ENCODE results near the gene FARP1. TPM values are rescaled to one million over a fixed set of nuclear protein-coding genes. Genes with fewer than 3 reads are reported as not detected.

Gene FARP1
- total RNA-seq, 4 donors from 2014 or later: 11.0 to 27.2 (median 13.6) TPM

DNA sequence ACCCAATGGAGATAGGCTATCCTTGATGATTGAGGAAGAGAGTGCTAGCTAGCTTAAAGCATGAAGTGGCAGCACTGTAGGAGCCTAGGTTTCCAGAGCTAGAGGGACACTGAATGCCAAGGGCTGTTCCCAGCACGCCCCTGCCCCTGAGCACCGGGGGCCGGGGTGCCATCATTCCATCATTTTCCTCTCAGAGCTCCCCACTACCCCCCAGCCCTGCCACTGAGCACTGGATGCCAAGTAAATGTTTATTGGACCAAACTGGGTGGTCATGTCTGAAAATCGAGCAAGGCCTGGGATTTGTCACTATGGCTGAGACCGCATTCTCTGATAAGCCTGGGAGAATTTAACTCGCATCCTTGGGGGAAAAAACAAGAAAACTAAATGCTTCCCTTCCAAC, 291.2 kb downstream of the FARP1 start:
- Histone ChIP-seq H3K9me3 (no peaks in the 10 kb centered on the region), H3K4me1 (no peaks in the 10 kb centered on the region), H3K27me3 (no peaks in the 10 kb centered on the region), H3K27ac (no peak overlapping the region), H3K36me3 (peaks cover 16% of the 10 kb centered on the region), H3K4me3 (no peak overlapping the region)
- no peak for DNase-seq (ENCODE audit: low spot score in 2 of 2)
- 96% methylated on average over 6 of the region's 6 CpGs for WGBS
- TF ChIP-seq EP300 (IDR thresholded peaks at IDR 0.05): no peak
- no peak for TF ChIP-seq POLR2AphosphoS5 (IDR thresholded peaks at IDR 0.05)
- TF ChIP-seq POLR2A (IDR thresholded peaks at IDR 0.05): no peak
- no peak for TF ChIP-seq CTCF (IDR thresholded peaks at IDR 0.05)

DNA sequence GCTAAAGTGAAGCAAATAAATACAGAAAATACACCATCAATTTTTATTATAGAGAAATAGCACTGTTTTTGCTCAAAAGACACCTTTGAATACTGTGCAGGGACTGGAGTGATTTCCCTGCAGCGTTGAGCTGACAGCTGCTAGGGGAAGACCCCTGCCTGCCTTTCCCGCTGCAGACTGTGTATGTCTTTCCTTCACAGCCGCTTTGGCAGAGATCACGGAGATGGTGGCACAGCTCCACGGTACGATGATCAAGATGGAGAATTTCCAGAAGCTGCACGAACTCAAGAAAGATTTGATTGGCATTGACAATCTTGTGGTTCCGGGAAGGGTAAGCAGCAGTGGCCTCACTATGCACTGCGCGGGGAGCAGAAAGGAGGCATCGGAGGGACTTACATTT, 292.5 kb downstream of the FARP1 start:
- DNase-seq (ENCODE audit: low spot score in 2 of 2): no peak
- Histone ChIP-seq H3K4me1 (no peaks in the 10 kb centered on the region), H3K27me3 (no peaks in the 10 kb centered on the region), H3K4me3 (no peak overlapping the region), H3K36me3 (peaks cover 29% of the 10 kb centered on the region), H3K27ac (no peak overlapping the region), H3K9me3 (no peaks in the 10 kb centered on the region)
- TF ChIP-seq POLR2A (IDR thresholded peaks at IDR 0.05) (no peak), EP300 (IDR thresholded peaks at IDR 0.05) (no peak), POLR2AphosphoS5 (IDR thresholded peaks at IDR 0.05) (no peak), CTCF (IDR thresholded peaks at IDR 0.05) (no peak)
- 62% methylated on average over 11 of the region's 11 CpGs for WGBS

GRCh38 chr13:98436233-98436910, 293.5 kb downstream of the FARP1 start:
- H3K9me3 ChIP-seq: no peaks in the 10 kb centered on the region
- H3K36me3 ChIP-seq: peaks cover 35% of the 10 kb centered on the region
- 80% methylated on average over 12 of the region's 12 CpGs for WGBS
- no peak overlapping the region for H3K4me3 ChIP-seq
- no peak for TF ChIP-seq POLR2A (IDR thresholded peaks at IDR 0.05)
- TF ChIP-seq CTCF (IDR thresholded peaks at IDR 0.05): no peak
- TF ChIP-seq EP300 (IDR thresholded peaks at IDR 0.05): no peak
- TF ChIP-seq POLR2AphosphoS5 (IDR thresholded peaks at IDR 0.05): no peak
- no peak overlapping the region for H3K27ac ChIP-seq
- no peaks in the 10 kb centered on the region for H3K4me1 ChIP-seq
- DNase-seq (ENCODE audit: low spot score in 2 of 2): no peak
- no peaks in the 10 kb centered on the region for H3K27me3 ChIP-seq

- WGBS: 92% methylated on average over 14 of the region's 27 CpGs
- Histone ChIP-seq H3K9me3 (no peaks in the 10 kb centered on the region), H3K4me3 (no peak overlapping the region), H3K36me3 (peaks cover 43% of the 10 kb centered on the region), H3K27ac (no peak overlapping the region), H3K4me1 (peaks cover 5% of the 10 kb centered on the region), H3K27me3 (no peaks in the 10 kb centered on the region)
- no peak for TF ChIP-seq POLR2A (IDR thresholded peaks at IDR 0.05)
- no peak for TF ChIP-seq EP300 (IDR thresholded peaks at IDR 0.05)
- TF ChIP-seq POLR2AphosphoS5 (IDR thresholded peaks at IDR 0.05): no peak
- TF ChIP-seq CTCF (IDR thresholded peaks at IDR 0.05): no peak
- DNase-seq (ENCODE audit: low spot score in 2 of 2): peak in 1 of 2 donors; percentile 61
Measured at GRCh38 chr13:98438246-98439125, 295.6 kb downstream of the FARP1 start.

Measured in suprapubic skin (tissue), 4 donors.